HepG2 (cell line): Measurements from ENCODE around the gene CMTM1. TPM values are rescaled to one million over a fixed set of nuclear protein-coding genes. Genes with fewer than 3 reads are reported as not detected.

Experiments
- AGO2 ChIP-seq: fragments of 200-400 bp; formaldehyde crosslinking; optimal IDR thresholded peaks from 2 replicates; pipeline ENCODE3; 2017; ENCODE audit warnings: mild to moderate bottlenecking, low read depth, low read length, moderate library complexity
- BHLHE40 ChIP-seq: IDR thresholded peaks from 2 replicates; pipeline ENCODE4 v1.6.1; 2011; ENCODE audit warnings: low read length, improper control_type of control experiment
- CREB1 ChIP-seq, 2 experiments: fragments of 450-650 bp in 1 of 2; IDR thresholded peaks; 2 replicates each; pipeline ENCODE4 v1.6.1; 2016 to 2017; ENCODE audit warnings: control low read depth in 1 of 2, mild to moderate bottlenecking in 1 of 2, missing compliant biosample characterization in 1 of 2, missing genetic modification characterization in 1 of 2
- DNMT3B ChIP-seq: conservative IDR thresholded peaks from 2 replicates; pipeline ENCODE4 v1.6.1; 2016; ENCODE audit warnings: missing biosample characterization, control low read depth
- FOXA3 ChIP-seq: IDR thresholded peaks from 2 replicates; pipeline ENCODE4 v1.6.1; 2016; ENCODE audit warnings: missing genetic modification reagents, missing compliant biosample characterization
- IKZF4 ChIP-seq: sonication (generic); formaldehyde crosslinking; IDR thresholded peaks from 2 replicates; pipeline ENCODE4 v1.5.1; 2020; ENCODE audit warnings: borderline replicate concordance, mild to moderate bottlenecking, low read depth, missing genetic modification reagents; ENCODE audit errors: not compliant biosample characterization
- MEIS2 ChIP-seq: sonication (generic); formaldehyde crosslinking; IDR thresholded peaks from 2 replicates; pipeline ENCODE4 v1.9.0; 2021; ENCODE audit warnings: mild to moderate bottlenecking, missing genetic modification reagents
- SETDB1 ChIP-seq: sonication (generic); formaldehyde crosslinking; IDR thresholded peaks from 2 replicates; pipeline ENCODE4 v1.5.1; 2020; ENCODE audit warnings: missing genetic modification reagents, mild to moderate bottlenecking, borderline replicate concordance
- SNAI1 ChIP-seq: sonication (generic); formaldehyde crosslinking; IDR thresholded peaks from 2 replicates; pipeline ENCODE4 v1.5.0; 2020; ENCODE audit warnings: mild to moderate bottlenecking, missing genetic modification reagents, borderline replicate concordance
- TEAD2 ChIP-seq: sonication (generic); formaldehyde crosslinking; IDR thresholded peaks from 2 replicates; pipeline ENCODE4 v1.9.0; 2021; ENCODE audit warnings: missing genetic modification reagents
- TOPORS ChIP-seq: sonication (generic); formaldehyde crosslinking; IDR thresholded peaks from 2 replicates; pipeline ENCODE4 v1.8.0; 2023; ENCODE audit warnings: mild to moderate bottlenecking, missing genetic modification reagents
- TRAFD1 ChIP-seq: sonication (generic); formaldehyde crosslinking; IDR thresholded peaks from 2 replicates; pipeline ENCODE4 v1.5.1; 2020; ENCODE audit warnings: missing genetic modification reagents, mild to moderate bottlenecking, borderline replicate concordance
- ZFAT ChIP-seq: sonication (generic); formaldehyde crosslinking; conservative IDR thresholded peaks from 2 replicates; pipeline ENCODE4 v1.8.1; 2023; ENCODE audit warnings: missing genetic modification reagents, inconsistent platforms
- ZNF12 ChIP-seq: sonication (generic); formaldehyde crosslinking; IDR thresholded peaks from 2 replicates; pipeline ENCODE4 v1.5.0; 2020; ENCODE audit warnings: missing genetic modification reagents
- ZNF331 ChIP-seq: sonication (generic); formaldehyde crosslinking; IDR thresholded peaks from 2 replicates; pipeline ENCODE4 v1.4.0; 2020; ENCODE audit warnings: missing genetic modification reagents
- ZNF614 ChIP-seq: IDR thresholded peaks from 2 replicates; pipeline ENCODE4 v1.6.1; 2018; ENCODE audit warnings: missing biosample characterization, missing genetic modification reagents, inconsistent platforms, borderline replicate concordance
- ZNF839 ChIP-seq: sonication (generic); formaldehyde crosslinking; IDR thresholded peaks from 2 replicates; pipeline ENCODE4 v1.4.0; 2020; ENCODE audit warnings: missing genetic modification reagents, mild to moderate bottlenecking, borderline replicate concordance
- polyA plus RNA-seq, 8 experiments: library from polyadenylated mRNA; depleted of rRNA in 3 of 8; stranded (reverse) in 7 of 8; unstranded in 1 of 8; fragments of >200 nt; fragmentation: Illumina TruSeq in 4 of 8; extraction: Trizol in 4 of 8; gene quantifications; 2 replicates each; pipeline versions ENCODE4 v1.2.1 to v1.2.3, GENCODE V29; 2011 to 2016; ENCODE audit warnings: low read depth in 4 of 8, missing spikeins in 1 of 8, mixed read lengths in 1 of 8; ENCODE audit not compliant: insufficient read depth in 1 of 8
- total RNA-seq, 5 experiments: library from RNA; depleted of rRNA; stranded (reverse); fragments of >200 nt; fragmentation: Illumina TruSeq; extraction: Trizol; gene quantifications; 2 replicates each; pipeline ENCODE4 v1.2.3, GENCODE V29; 2016; ENCODE audit warnings: low read depth in 1 of 5
- TF ChIP-seq, protein P1 (sequence below): IDR thresholded peaks from 2 replicates; pipeline ENCODE4 v1.6.1; 2012; ENCODE audit warnings: low read depth, low read length, improper control_type of control experiment
- TF ChIP-seq, protein P2 (sequence below): IDR thresholded peaks from 2 replicates; pipeline ENCODE4 v1.6.1; 2016; ENCODE audit warnings: low read depth, missing genetic modification reagents, missing compliant biosample characterization

CMTM1 gene
- total and polyA plus RNA-seq, 2 of the 13 experiments (the other 11 are each of a cell fraction or from before 2014, with no cell fraction given): 1.7 to 2.9 TPM

DNA sequence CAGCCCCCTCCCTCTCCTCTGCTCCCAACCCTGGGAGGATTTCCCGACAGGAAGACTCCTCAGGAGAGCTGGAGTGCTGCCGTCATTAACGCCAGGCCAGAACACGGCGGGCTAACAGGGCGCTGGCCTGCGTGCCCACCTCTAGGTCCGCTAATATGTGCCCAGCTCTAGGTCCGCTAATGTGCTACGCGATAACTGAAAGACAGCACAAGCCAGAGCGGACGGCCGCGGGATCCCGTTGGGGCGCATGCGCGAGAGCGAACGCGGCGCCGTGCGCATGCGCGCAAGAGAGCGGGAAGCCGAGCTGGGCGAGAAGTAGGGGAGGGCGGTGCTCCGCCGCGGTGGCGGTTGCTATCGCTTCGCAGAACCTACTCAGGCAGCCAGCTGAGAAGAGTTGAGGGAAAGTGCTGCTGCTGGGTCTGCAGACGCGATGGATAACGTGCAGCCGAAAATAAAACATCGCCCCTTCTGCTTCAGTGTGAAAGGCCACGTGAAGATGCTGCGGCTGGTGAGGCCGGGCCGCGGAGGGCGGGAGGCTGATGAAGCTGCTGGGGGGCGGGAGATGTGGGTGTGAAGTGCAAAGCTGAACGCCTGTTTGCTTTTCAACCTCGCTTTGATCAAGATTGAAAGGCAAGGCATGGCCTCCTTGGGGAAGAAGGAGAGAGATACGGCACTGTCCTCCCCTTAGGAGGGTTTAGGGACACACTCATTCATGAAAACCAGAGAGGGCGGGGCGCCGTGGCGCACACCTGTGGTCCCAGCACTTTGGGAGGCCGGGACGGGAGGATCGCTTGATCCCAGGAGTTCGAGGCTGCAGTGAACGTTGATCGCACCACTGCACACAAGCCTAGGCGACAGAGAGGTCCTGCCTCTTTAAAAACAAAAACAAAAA is 13.7 kb upstream of the CMTM1 start, which contains the start of gene CKLF (continued):
- TF ChIP-seq BHLHE40 (no peak), AGO2 (peak; percentile 73), TOPORS (CRISPR knock-in tag) (peak; percentile 98), ZFAT (CRISPR knock-in tag) (0 out of 2 replicates have a peak, but pooled peaks have one; percentile 90), DNMT3B (peak; percentile 87; the same call in 1 of the 2 replicates), ZNF614 (CRISPR knock-in tag) (peak; percentile 93; the same call in 1 of the 2 replicates), SETDB1 (CRISPR knock-in tag) (peak; percentile 90; the same call in 1 of the 2 replicates), ZNF839 (CRISPR knock-in tag) (peak; percentile 98), TRAFD1 (CRISPR knock-in tag) (peak; percentile 66), TEAD2 (CRISPR knock-in tag) (peak; percentile 52), FOXA3 (CRISPR knock-in tag) (peak; percentile 54), ZNF331 (CRISPR knock-in tag) (peak; percentile 93), ZNF12 (no peak), MEIS2 (CRISPR knock-in tag) (peak; percentile 94), SNAI1 (CRISPR knock-in tag) (peak; percentile 99), IKZF4 (peak; percentile 100), CREB1 (IDR thresholded peaks at IDR 0.05) (no peak), CREB1 (CRISPR knock-in tag; IDR thresholded peaks at IDR 0.05) (no peak)
- TF ChIP-seq, protein P1, sequence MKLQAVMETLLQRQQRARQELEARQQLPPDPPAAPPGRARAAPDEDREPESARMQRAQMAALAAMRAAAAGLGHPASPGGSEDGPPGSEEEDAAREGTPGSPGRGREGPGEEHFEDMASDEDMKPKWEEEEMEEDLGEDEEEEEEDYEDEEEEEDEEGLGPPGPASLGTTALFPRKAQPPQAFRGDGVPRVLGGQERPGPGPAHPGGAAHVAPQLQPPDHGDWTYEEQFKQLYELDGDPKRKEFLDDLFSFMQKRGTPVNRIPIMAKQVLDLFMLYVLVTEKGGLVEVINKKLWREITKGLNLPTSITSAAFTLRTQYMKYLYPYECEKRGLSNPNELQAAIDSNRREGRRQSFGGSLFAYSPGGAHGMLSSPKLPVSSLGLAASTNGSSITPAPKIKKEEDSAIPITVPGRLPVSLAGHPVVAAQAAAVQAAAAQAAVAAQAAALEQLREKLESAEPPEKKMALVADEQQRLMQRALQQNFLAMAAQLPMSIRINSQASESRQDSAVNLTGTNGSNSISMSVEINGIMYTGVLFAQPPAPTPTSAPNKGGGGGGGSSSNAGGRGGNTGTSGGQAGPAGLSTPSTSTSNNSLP: no peak
- TF ChIP-seq, protein P2, sequence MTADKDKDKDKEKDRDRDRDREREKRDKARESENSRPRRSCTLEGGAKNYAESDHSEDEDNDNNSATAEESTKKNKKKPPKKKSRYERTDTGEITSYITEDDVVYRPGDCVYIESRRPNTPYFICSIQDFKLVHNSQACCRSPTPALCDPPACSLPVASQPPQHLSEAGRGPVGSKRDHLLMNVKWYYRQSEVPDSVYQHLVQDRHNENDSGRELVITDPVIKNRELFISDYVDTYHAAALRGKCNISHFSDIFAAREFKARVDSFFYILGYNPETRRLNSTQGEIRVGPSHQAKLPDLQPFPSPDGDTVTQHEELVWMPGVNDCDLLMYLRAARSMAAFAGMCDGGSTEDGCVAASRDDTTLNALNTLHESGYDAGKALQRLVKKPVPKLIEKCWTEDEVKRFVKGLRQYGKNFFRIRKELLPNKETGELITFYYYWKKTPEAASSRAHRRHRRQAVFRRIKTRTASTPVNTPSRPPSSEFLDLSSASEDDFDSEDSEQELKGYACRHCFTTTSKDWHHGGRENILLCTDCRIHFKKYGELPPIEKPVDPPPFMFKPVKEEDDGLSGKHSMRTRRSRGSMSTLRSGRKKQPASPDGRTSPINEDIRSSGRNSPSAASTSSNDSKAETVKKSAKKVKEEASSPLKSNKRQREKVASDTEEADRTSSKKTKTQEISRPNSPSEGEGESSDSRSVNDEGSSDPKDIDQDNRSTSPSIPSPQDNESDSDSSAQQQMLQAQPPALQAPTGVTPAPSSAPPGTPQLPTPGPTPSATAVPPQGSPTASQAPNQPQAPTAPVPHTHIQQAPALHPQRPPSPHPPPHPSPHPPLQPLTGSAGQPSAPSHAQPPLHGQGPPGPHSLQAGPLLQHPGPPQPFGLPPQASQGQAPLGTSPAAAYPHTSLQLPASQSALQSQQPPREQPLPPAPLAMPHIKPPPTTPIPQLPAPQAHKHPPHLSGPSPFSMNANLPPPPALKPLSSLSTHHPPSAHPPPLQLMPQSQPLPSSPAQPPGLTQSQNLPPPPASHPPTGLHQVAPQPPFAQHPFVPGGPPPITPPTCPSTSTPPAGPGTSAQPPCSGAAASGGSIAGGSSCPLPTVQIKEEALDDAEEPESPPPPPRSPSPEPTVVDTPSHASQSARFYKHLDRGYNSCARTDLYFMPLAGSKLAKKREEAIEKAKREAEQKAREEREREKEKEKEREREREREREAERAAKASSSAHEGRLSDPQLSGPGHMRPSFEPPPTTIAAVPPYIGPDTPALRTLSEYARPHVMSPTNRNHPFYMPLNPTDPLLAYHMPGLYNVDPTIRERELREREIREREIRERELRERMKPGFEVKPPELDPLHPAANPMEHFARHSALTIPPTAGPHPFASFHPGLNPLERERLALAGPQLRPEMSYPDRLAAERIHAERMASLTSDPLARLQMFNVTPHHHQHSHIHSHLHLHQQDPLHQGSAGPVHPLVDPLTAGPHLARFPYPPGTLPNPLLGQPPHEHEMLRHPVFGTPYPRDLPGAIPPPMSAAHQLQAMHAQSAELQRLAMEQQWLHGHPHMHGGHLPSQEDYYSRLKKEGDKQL: 0 out of 2 replicates have a peak, but pooled peaks have one; percentile 2
